ENCODE data around the gene JUP.
A peak's percentile ranks its signal among the peaks of the same experiment; 100 is the strongest.

DNA sequence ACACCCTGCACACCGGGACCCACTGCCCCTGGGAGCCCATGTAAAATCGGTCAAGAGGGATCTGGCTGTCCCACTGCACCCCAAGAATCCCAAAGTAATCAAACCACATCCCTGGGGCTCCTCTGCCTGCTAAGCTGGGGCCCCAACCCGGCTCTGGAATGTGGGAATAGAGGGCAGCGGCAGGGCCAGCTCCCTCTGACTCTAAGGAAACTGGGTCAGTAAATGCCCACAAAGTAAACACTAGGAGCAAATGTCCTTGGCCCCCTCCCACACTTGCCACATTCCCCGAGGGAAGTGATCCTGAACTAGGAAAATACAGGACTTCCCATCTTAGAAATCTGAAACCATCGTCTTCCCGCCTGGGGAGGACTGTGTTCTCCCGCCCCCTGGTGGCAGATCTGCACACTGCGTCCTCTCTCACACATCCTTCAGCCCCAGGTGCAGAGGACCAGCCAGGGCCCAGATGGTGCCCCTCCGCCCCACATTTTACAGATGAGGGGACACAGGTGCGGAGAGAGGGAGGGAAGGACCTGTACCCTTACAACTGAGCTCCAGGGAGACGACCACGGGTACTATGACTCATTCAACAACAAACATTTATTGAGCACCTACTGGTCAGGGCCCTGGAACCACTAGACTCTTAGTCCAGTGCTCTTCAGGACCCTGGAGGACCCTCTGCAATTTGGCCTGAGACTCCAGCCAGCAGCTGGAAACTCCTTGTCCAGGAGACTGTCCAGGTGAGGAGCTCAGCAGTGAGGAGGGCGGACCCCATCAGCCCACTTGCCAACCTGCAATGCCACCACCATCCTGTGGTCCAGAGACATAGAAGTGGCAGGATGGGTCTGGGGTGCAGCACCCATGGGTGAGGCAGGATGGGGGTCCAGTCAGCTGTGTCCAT is 15.1 kb upstream of the JUP start:
- TF ChIP-seq, protein P1, sequence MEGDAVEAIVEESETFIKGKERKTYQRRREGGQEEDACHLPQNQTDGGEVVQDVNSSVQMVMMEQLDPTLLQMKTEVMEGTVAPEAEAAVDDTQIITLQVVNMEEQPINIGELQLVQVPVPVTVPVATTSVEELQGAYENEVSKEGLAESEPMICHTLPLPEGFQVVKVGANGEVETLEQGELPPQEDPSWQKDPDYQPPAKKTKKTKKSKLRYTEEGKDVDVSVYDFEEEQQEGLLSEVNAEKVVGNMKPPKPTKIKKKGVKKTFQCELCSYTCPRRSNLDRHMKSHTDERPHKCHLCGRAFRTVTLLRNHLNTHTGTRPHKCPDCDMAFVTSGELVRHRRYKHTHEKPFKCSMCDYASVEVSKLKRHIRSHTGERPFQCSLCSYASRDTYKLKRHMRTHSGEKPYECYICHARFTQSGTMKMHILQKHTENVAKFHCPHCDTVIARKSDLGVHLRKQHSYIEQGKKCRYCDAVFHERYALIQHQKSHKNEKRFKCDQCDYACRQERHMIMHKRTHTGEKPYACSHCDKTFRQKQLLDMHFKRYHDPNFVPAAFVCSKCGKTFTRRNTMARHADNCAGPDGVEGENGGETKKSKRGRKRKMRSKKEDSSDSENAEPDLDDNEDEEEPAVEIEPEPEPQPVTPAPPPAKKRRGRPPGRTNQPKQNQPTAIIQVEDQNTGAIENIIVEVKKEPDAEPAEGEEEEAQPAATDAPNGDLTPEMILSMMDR (IDR thresholded peaks at IDR 0.05), result peak; percentile 91 to 97 (median 95)
- TF ChIP-seq POLR2A (IDR thresholded peaks at IDR 0.05), result no peak

Measured in body of pancreas (tissue), 4 donors.